Measurements from ENCODE around the gene HBM.
A peak's percentile ranks its signal among the peaks of the same experiment; 100 is the strongest.

HBM gene

GRCh38 chr16:133716-134115 lies 32.1 kb upstream of the HBM start:
- no peak overlapping the region for H3K4me2 ChIP-seq (ENCODE audit: insufficient read depth, low read length)
- peaks cover 28% of the 10 kb centered on the region for H3K4me1 ChIP-seq (ENCODE audit: insufficient read depth, low read length)
- TF ChIP-seq, protein P1, sequence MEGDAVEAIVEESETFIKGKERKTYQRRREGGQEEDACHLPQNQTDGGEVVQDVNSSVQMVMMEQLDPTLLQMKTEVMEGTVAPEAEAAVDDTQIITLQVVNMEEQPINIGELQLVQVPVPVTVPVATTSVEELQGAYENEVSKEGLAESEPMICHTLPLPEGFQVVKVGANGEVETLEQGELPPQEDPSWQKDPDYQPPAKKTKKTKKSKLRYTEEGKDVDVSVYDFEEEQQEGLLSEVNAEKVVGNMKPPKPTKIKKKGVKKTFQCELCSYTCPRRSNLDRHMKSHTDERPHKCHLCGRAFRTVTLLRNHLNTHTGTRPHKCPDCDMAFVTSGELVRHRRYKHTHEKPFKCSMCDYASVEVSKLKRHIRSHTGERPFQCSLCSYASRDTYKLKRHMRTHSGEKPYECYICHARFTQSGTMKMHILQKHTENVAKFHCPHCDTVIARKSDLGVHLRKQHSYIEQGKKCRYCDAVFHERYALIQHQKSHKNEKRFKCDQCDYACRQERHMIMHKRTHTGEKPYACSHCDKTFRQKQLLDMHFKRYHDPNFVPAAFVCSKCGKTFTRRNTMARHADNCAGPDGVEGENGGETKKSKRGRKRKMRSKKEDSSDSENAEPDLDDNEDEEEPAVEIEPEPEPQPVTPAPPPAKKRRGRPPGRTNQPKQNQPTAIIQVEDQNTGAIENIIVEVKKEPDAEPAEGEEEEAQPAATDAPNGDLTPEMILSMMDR (IDR thresholded peaks at IDR 0.05; ENCODE audit: borderline replicate concordance, extremely low read depth, low read length, poor library complexity, severe bottlenecking): no peak
- peaks cover 80% of the 10 kb centered on the region for H3K79me2 ChIP-seq (ENCODE audit: insufficient read depth, low read length)
- no peaks in the 10 kb centered on the region for H3K27me3 ChIP-seq (ENCODE audit: insufficient read depth, low read length, poor library complexity)
- H2AFZ ChIP-seq (ENCODE audit: low read depth, low read length): no peak overlapping the region
- no peak for ATAC-seq (ENCODE audit: insufficient read depth, low read depth)
- H3K9me3 ChIP-seq (ENCODE audit: insufficient read depth, low read length, severe bottlenecking): no peaks in the 10 kb centered on the region
- H3K27ac ChIP-seq (ENCODE audit: low read length): no peak overlapping the region
- H3K36me3 ChIP-seq (ENCODE audit: insufficient read depth, low read length): no peaks in the 10 kb centered on the region
- H3K9ac ChIP-seq (ENCODE audit: low read depth, low read length): no peak overlapping the region
- DNase-seq: no peak
- no peak overlapping the region for H3K4me3 ChIP-seq (ENCODE audit: low read depth in 1 of 2, low read length in 2 of 2)
- H4K20me1 ChIP-seq (ENCODE audit: insufficient read depth, low read length): peaks cover 19% of the 10 kb centered on the region; the same call in 1 of the 2 replicates

DNA sequence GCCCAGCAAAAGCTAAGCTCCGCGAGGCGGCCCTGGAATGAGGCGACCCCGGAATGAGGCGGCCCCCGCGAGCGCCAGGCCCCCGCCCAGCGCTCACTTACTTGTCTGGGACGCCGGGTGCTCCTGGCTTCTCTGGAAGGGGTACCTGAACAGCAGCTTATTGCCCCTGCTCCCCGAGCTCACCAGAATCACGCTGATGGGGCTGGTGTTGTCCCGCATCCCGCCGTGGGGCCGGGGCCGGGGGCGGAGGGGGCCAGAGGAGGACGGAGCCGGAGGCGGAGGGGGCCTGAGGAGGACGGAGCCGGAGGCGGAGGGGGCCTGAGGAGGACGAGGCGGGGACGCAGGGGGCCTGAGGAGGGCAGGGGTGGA lies 27.7 kb upstream of the HBM start:
- DNase-seq (peak; percentile 56), ATAC-seq (ENCODE audit: insufficient read depth, low read depth) (peak; percentile 46)
- Histone ChIP-seq H3K9ac (ENCODE audit: low read depth, low read length) (peak overlapping the region; percentile 86), H3K4me2 (ENCODE audit: insufficient read depth, low read length) (peak overlapping the region; percentile 74), H3K36me3 (ENCODE audit: insufficient read depth, low read length) (no peaks in the 10 kb centered on the region), H3K27ac (ENCODE audit: low read length) (peak overlapping the region; percentile 79), H3K27me3 (ENCODE audit: insufficient read depth, low read length, poor library complexity) (no peaks in the 10 kb centered on the region), H3K4me3 (ENCODE audit: low read depth in 1 of 2, low read length in 2 of 2) (peak overlapping the region; percentile 85 to 95), H4K20me1 (ENCODE audit: insufficient read depth, low read length) (no peaks in the 10 kb centered on the region; the same call in 1 of the 2 replicates), H3K79me2 (ENCODE audit: insufficient read depth, low read length) (peaks cover 49% of the 10 kb centered on the region), H3K9me3 (ENCODE audit: insufficient read depth, low read length, severe bottlenecking) (no peaks in the 10 kb centered on the region), H2AFZ (ENCODE audit: low read depth, low read length) (peak overlapping the region; percentile 91), H3K4me1 (ENCODE audit: insufficient read depth, low read length) (peaks cover 36% of the 10 kb centered on the region)
- TF ChIP-seq, protein P1 (IDR thresholded peaks at IDR 0.05; ENCODE audit: borderline replicate concordance, extremely low read depth, low read length, poor library complexity, severe bottlenecking): no peak
- TF ChIP-seq EZH2 (IDR thresholded peaks at IDR 0.05; ENCODE audit: borderline replicate concordance, low read depth, low read length, severe bottlenecking): no peak

GRCh38 chr16:140175-140857 lies 25.5 kb upstream of the HBM start:
- Histone ChIP-seq H3K4me1 (ENCODE audit: insufficient read depth, low read length) (peaks cover 33% of the 10 kb centered on the region), H3K27me3 (ENCODE audit: insufficient read depth, low read length, poor library complexity) (no peaks in the 10 kb centered on the region), H3K27ac (ENCODE audit: low read length) (no peak overlapping the region), H4K20me1 (ENCODE audit: insufficient read depth, low read length) (no peaks in the 10 kb centered on the region), H3K79me2 (ENCODE audit: insufficient read depth, low read length) (peaks cover 30% of the 10 kb centered on the region), H2AFZ (ENCODE audit: low read depth, low read length) (no peak overlapping the region), H3K9ac (ENCODE audit: low read depth, low read length) (no peak overlapping the region), H3K36me3 (ENCODE audit: insufficient read depth, low read length) (no peaks in the 10 kb centered on the region), H3K9me3 (ENCODE audit: insufficient read depth, low read length, severe bottlenecking) (no peaks in the 10 kb centered on the region), H3K4me3 (ENCODE audit: low read depth in 1 of 2, low read length in 2 of 2) (no peak overlapping the region), H3K4me2 (ENCODE audit: insufficient read depth, low read length) (no peak overlapping the region)
- DNase-seq (no peak), ATAC-seq (ENCODE audit: insufficient read depth, low read depth) (no peak)
- TF ChIP-seq EZH2 (IDR thresholded peaks at IDR 0.05; ENCODE audit: borderline replicate concordance, low read depth, low read length, severe bottlenecking): no peak
- TF ChIP-seq, protein P1 (IDR thresholded peaks at IDR 0.05; ENCODE audit: borderline replicate concordance, extremely low read depth, low read length, poor library complexity, severe bottlenecking): no peak
